ENCODE measurements around the gene LY6G6C. TPM values are rescaled to one million over a fixed set of nuclear protein-coding genes. Genes with fewer than 3 reads are reported as not detected.

LY6G6C gene
- total RNA-seq, 1 experiment from 2014 or later: not detected

- peak; percentile 90 for DNase-seq (ENCODE audit: low read depth)
- in situ Hi-C loops (cut with HindIII; ENCODE audit: low pct_unique_long_range_greater_than_20kb, low sequenced_read_pairs): no loop called here
Measured at GRCh38 chr6:31729979-31730630, 8.6 kb upstream of the LY6G6C start.

- DNase-seq (ENCODE audit: low read depth): peak; percentile 94
- in situ Hi-C loops (cut with HindIII; ENCODE audit: low pct_unique_long_range_greater_than_20kb, low sequenced_read_pairs): no loop called here
Measured at GRCh38 chr6:31729515-31729978, 8.0 kb upstream of the LY6G6C start.

- in situ Hi-C loops (cut with HindIII; ENCODE audit: low pct_unique_long_range_greater_than_20kb, low sequenced_read_pairs): no loop called here
- DNase-seq (ENCODE audit: low read depth): no peak
Measured at GRCh38 chr6:31728767-31729514, 7.4 kb upstream of the LY6G6C start, which contains the start of gene DDAH2. TSS of gene DDAH2 (minus strand) at chr6:31729299. CDS start at chr6:31729161, 138 bp downstream.

GRCh38 chr6:31727717-31728671 lies 6.4 kb upstream of the LY6G6C start:
- no peak for DNase-seq (ENCODE audit: low read depth)
- in situ Hi-C loops (cut with HindIII; ENCODE audit: low pct_unique_long_range_greater_than_20kb, low sequenced_read_pairs): no loop called here

- no peak for DNase-seq (ENCODE audit: low read depth)
- in situ Hi-C loops (cut with HindIII; ENCODE audit: low pct_unique_long_range_greater_than_20kb, low sequenced_read_pairs): no loop called here
Measured at GRCh38 chr6:31727034-31727716, 5.6 kb upstream of the LY6G6C start.

GRCh38 chr6:31725502-31726350 lies 4.2 kb upstream of the LY6G6C start:
- DNase-seq (ENCODE audit: low read depth): no peak
- in situ Hi-C loops (cut with HindIII; ENCODE audit: low pct_unique_long_range_greater_than_20kb, low sequenced_read_pairs): no loop called here

- in situ Hi-C loops (cut with HindIII; ENCODE audit: low pct_unique_long_range_greater_than_20kb, low sequenced_read_pairs): no loop called here
Measured at GRCh38 chr6:31723980-31724691, 2.6 kb upstream of the LY6G6C start.

GRCh38 chr6:31723245-31723979 lies 1.9 kb upstream of the LY6G6C start, which contains the start of gene MPIG6B:
TSS of gene MPIG6B (plus strand) at chr6:31723373. CDS start at chr6:31723384, 11 bp downstream.
- no peak for DNase-seq (ENCODE audit: low read depth)
- in situ Hi-C loops (cut with HindIII; ENCODE audit: low pct_unique_long_range_greater_than_20kb, low sequenced_read_pairs): no loop called here

More at GRCh38 chr6:31723980-31724691, 2.6 kb upstream of the LY6G6C start:
- no peak for DNase-seq (ENCODE audit: low read depth)

GRCh38 chr6:31722173-31722572 lies 627 bp upstream of the LY6G6C start:
- DNase-seq (ENCODE audit: low read depth): no peak
- in situ Hi-C loops (cut with HindIII; ENCODE audit: low pct_unique_long_range_greater_than_20kb, low sequenced_read_pairs): no loop called here

GRCh38 chr6:31720196-31720770 lies 1.3 kb downstream of the LY6G6C start:
- no peak for DNase-seq (ENCODE audit: low read depth)
- in situ Hi-C loops (cut with HindIII; ENCODE audit: low pct_unique_long_range_greater_than_20kb, low sequenced_read_pairs): no loop called here

GRCh38 chr6:31719001-31719400 lies 2.5 kb downstream of the LY6G6C start:
- DNase-seq (ENCODE audit: low read depth): no peak
- in situ Hi-C loops (cut with HindIII; ENCODE audit: low pct_unique_long_range_greater_than_20kb, low sequenced_read_pairs): no loop called here

GRCh38 chr6:31718265-31718664 lies 3.3 kb downstream of the LY6G6C start:
- in situ Hi-C loops (cut with HindIII; ENCODE audit: low pct_unique_long_range_greater_than_20kb, low sequenced_read_pairs): no loop called here
- DNase-seq (ENCODE audit: low read depth): no peak

- no peak for DNase-seq (ENCODE audit: low read depth)
- in situ Hi-C loops (cut with HindIII; ENCODE audit: low pct_unique_long_range_greater_than_20kb, low sequenced_read_pairs): no loop called here
Measured at GRCh38 chr6:31717499-31718222, 3.9 kb downstream of the LY6G6C start.

GRCh38 chr6:31715022-31715958 lies 6.3 kb downstream of the LY6G6C start, which contains the start of gene LY6G6D:
TSS of gene LY6G6D (plus strand) at chr6:31715348. CDS start at chr6:31715356, 8 bp downstream.
- in situ Hi-C loops (cut with HindIII; ENCODE audit: low pct_unique_long_range_greater_than_20kb, low sequenced_read_pairs): no loop called here

More at GRCh38 chr6:31715022-31715958, 6.3 kb downstream of the LY6G6C start, which contains the start of gene LY6G6D:
- DNase-seq (ENCODE audit: low read depth): no peak
